ENCODE measurements around the gene WNT3.
"Not testable (repeated sequence)": the region's sequence is repeated elsewhere in the genome, so short reads cannot be mapped to it uniquely, and the experiment has no call there.

WNT3 gene

GRCh38 chr17:46780003-46780373 lies 38.5 kb downstream of the WNT3 start:
- DNase-seq = no peak

- no peak for DNase-seq
Observed at GRCh38 chr17:46777943-46778915, 40.3 kb downstream of the WNT3 start.

GRCh38 chr17:46776298-46777005 lies 42.0 kb downstream of the WNT3 start:
- no peak for DNase-seq

- DNase-seq = no peak
Observed at GRCh38 chr17:46774108-46774737, 44.3 kb downstream of the WNT3 start.

- no peak for DNase-seq
Observed at GRCh38 chr17:46773676-46774075, 44.8 kb downstream of the WNT3 start.

GRCh38 chr17:46773221-46773605 lies 45.3 kb downstream of the WNT3 start:
- DNase-seq = no peak

GRCh38 chr17:46772475-46773220 lies 45.8 kb downstream of the WNT3 start:
- no peak for DNase-seq

GRCh38 chr17:46771561-46772474 lies 46.7 kb downstream of the WNT3 start:
- DNase-seq = no peak

- peak; percentile 20 for DNase-seq
Observed at GRCh38 chr17:46770818-46771560, 47.5 kb downstream of the WNT3 start.

- no peak for DNase-seq
Observed at GRCh38 chr17:46770439-46770817, 48.1 kb downstream of the WNT3 start.

GRCh38 chr17:46769531-46770438 lies 48.7 kb downstream of the WNT3 start:
- DNase-seq = no peak

GRCh38 chr17:46768896-46769295 lies 49.6 kb downstream of the WNT3 start:
- not testable (repeated sequence) for DNase-seq

GRCh38 chr17:46768540-46768870 lies 50.0 kb downstream of the WNT3 start:
- no peak for DNase-seq

- DNase-seq = no peak
Observed at GRCh38 chr17:46766493-46767491, 51.7 kb downstream of the WNT3 start.

- no peak for DNase-seq
Observed at GRCh38 chr17:46765453-46765852, 53.0 kb downstream of the WNT3 start.

- no peak for DNase-seq
Observed at GRCh38 chr17:46764709-46765401, 53.6 kb downstream of the WNT3 start.

- no peak for DNase-seq
Observed at GRCh38 chr17:46764000-46764708, 54.3 kb downstream of the WNT3 start.

All from DMS79 (cell line).